ENCODE results near the gene SH2D4B. TPM values are rescaled to one million over a fixed set of nuclear protein-coding genes. Genes with fewer than 3 reads are reported as not detected.

Gene SH2D4B
- total RNA-seq, 2 experiments from 2014 or later, result 0.03 TPM; not detected in 1

DNA sequence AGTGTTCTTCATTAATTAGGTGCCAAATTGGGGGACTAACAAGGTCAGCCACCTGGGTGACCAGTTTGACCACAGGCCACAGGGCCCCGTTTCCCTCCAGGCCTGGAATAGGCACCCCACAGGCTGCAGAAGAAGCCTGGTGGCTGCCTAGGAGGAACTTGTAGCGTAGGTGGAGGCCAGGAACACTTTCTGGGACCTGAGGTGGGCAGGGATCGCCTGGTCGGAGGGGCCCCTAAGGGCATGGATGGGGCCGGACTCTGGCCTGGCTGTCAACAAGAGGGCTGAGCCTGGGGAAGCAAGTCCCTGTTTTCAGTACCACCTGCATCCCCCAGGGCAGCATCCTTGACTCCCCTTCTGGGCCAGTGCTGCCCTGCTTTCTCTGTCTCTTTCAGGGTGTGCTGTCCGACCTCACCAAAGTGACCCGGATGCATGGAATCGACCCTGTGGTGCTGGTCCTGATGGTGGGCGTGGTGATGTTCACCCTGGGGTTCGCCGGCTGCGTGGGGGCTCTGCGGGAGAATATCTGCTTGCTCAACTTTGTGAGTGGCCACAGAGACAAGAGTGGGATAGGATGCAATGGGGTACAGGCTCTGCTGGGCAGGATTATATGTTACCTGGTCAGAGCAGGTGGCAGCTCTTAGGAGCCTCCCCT lies 30.7 kb upstream of the SH2D4B start:
- Histone ChIP-seq H3K79me2 (ENCODE audit: insufficient read depth, low read depth, low read length) (no peaks in the 10 kb centered on the region), H3K4me2 (ENCODE audit: low read length) (no peak overlapping the region), H3K9me2 (ENCODE audit: insufficient read depth, low read length) (no peaks in the 10 kb centered on the region), H2AFZ (ENCODE audit: low read length) (no peak overlapping the region), H3K4me1 (ENCODE audit: insufficient read depth, low read length, poor library complexity, severe bottlenecking) (no peaks in the 10 kb centered on the region), H3K27ac (ENCODE audit: low read depth, low read length, poor library complexity, severe bottlenecking) (no peak overlapping the region), H3K9me3 (ENCODE audit: low read length) (no peaks in the 10 kb centered on the region), H3K36me3 (ENCODE audit: insufficient read depth, low read length) (peaks cover 57% of the 10 kb centered on the region; the same call in 1 of the 2 replicates), H4K20me1 (ENCODE audit: insufficient read depth, low read length) (no peaks in the 10 kb centered on the region), H3K4me3 (ENCODE audit: low read depth, low read length, poor library complexity, severe bottlenecking) (no peak overlapping the region)
- no peak for DNase-seq (ENCODE audit: low spot score)
- no TSS peak for BruUV-seq (replicated peaks)
- ChIA-PET CTCF (ENCODE audit: unreplicated experiment) (interaction anchor here (3.5 kb wide), 1 partner anchor 61 kb away, joined by 48 read pairs; no protein-coding TSS in a partner anchor), POLR2A (no interaction called here)
- no peak for TF ChIP-seq EZH2phosphoT487 (IDR thresholded peaks at IDR 0.05; ENCODE audit: borderline replicate concordance, low read depth, low read length)
- TF ChIP-seq CTCF (conservative IDR thresholded peaks at IDR 0.05; ENCODE audit: low read length), result no peak
- intact Hi-C loops (cut with micrococcal nuclease; ENCODE audit: unreplicated experiment), result no loop called here

DNA sequence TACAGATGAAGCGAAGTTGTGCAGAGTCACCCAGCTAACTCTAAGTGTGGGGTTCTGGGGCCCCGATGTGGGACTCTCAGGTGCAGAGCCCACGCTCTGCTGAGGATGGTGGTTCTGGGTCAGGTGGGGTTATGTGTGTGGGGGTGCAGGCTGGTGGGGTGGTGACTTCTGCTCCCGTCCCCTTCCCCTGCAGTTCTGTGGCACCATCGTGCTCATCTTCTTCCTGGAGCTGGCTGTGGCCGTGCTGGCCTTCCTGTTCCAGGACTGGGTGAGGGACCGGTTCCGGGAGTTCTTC lies 28.6 kb upstream of the SH2D4B start:
- ChIA-PET POLR2A (no interaction called here), CTCF (ENCODE audit: unreplicated experiment) (no interaction called here)
- Histone ChIP-seq H3K9me3 (ENCODE audit: low read length) (no peaks in the 10 kb centered on the region), H3K4me2 (ENCODE audit: low read length) (no peak overlapping the region), H3K27ac (ENCODE audit: low read depth, low read length, poor library complexity, severe bottlenecking) (no peak overlapping the region), H3K79me2 (ENCODE audit: insufficient read depth, low read depth, low read length) (no peaks in the 10 kb centered on the region), H3K36me3 (ENCODE audit: insufficient read depth, low read length) (peaks cover 76% of the 10 kb centered on the region), H4K20me1 (ENCODE audit: insufficient read depth, low read length) (no peaks in the 10 kb centered on the region), H2AFZ (ENCODE audit: low read length) (no peak overlapping the region), H3K9me2 (ENCODE audit: insufficient read depth, low read length) (no peaks in the 10 kb centered on the region), H3K4me3 (ENCODE audit: low read depth, low read length, poor library complexity, severe bottlenecking) (no peak overlapping the region), H3K4me1 (ENCODE audit: insufficient read depth, low read length, poor library complexity, severe bottlenecking) (no peaks in the 10 kb centered on the region)
- TF ChIP-seq CTCF (conservative IDR thresholded peaks at IDR 0.05; ENCODE audit: low read length) (no peak), EZH2phosphoT487 (IDR thresholded peaks at IDR 0.05; ENCODE audit: borderline replicate concordance, low read depth, low read length) (no peak)
- no TSS peak for BruUV-seq (replicated peaks)
- intact Hi-C loops (cut with micrococcal nuclease; ENCODE audit: unreplicated experiment), result no loop called here
- DNase-seq (ENCODE audit: low spot score), result no peak

GRCh38 chr10:80509403-80510161 lies 28.1 kb upstream of the SH2D4B start:
- BruUV-seq (replicated peaks), result no TSS peak
- ChIA-PET CTCF (ENCODE audit: unreplicated experiment) (no interaction called here), POLR2A (interaction anchor here (0.6 kb wide), 3 partner anchors 9 to 79 kb away, joined by 3 to 4 read pairs (median 3); no protein-coding TSS in a partner anchor)
- Histone ChIP-seq H3K4me1 (ENCODE audit: insufficient read depth, low read length, poor library complexity, severe bottlenecking) (no peaks in the 10 kb centered on the region), H3K9me2 (ENCODE audit: insufficient read depth, low read length) (no peaks in the 10 kb centered on the region), H3K79me2 (ENCODE audit: insufficient read depth, low read depth, low read length) (no peaks in the 10 kb centered on the region), H3K27ac (ENCODE audit: low read depth, low read length, poor library complexity, severe bottlenecking) (no peak overlapping the region), H3K4me2 (ENCODE audit: low read length) (no peak overlapping the region), H2AFZ (ENCODE audit: low read length) (no peak overlapping the region), H3K9me3 (ENCODE audit: low read length) (no peaks in the 10 kb centered on the region), H3K36me3 (ENCODE audit: insufficient read depth, low read length) (peaks cover 81% of the 10 kb centered on the region), H4K20me1 (ENCODE audit: insufficient read depth, low read length) (no peaks in the 10 kb centered on the region), H3K4me3 (ENCODE audit: low read depth, low read length, poor library complexity, severe bottlenecking) (no peak overlapping the region)
- intact Hi-C loops (cut with micrococcal nuclease; ENCODE audit: unreplicated experiment), result no loop called here
- TF ChIP-seq EZH2phosphoT487 (IDR thresholded peaks at IDR 0.05; ENCODE audit: borderline replicate concordance, low read depth, low read length) (no peak), CTCF (conservative IDR thresholded peaks at IDR 0.05; ENCODE audit: low read length) (no peak)
- no peak for DNase-seq (ENCODE audit: low spot score)

Data from OCI-LY7 (cell line).